Measurements from ENCODE around the gene GNG11.

The GNG11 gene

GRCh38 chr7:93957767-93958166, 36.2 kb downstream of the GNG11 start:
- ATAC-seq = no peak
- no peaks in the 10 kb centered on the region for H3K4me1 Mint-ChIP-seq
- DNase-seq (ENCODE audit: low spot score in 2 of 2) = no peak
- no peaks in the 10 kb centered on the region for H3K9me3 Mint-ChIP-seq
- no peaks in the 10 kb centered on the region for H3K36me3 Mint-ChIP-seq
- H3K27ac Mint-ChIP-seq = no peak overlapping the region
- no peak overlapping the region for H3K4me3 Mint-ChIP-seq

- ATAC-seq (no peak), DNase-seq (ENCODE audit: low spot score in 2 of 2) (no peak)
- Mint-ChIP-seq H3K36me3 (no peaks in the 10 kb centered on the region), H3K9me3 (no peaks in the 10 kb centered on the region), H3K27ac (no peak overlapping the region), H3K4me3 (no peak overlapping the region), H3K4me1 (no peaks in the 10 kb centered on the region)
Measured at GRCh38 chr7:93958216-93958615, 36.7 kb downstream of the GNG11 start.

GRCh38 chr7:93958651-93959050, 37.1 kb downstream of the GNG11 start:
- Mint-ChIP-seq H3K9me3 (no peaks in the 10 kb centered on the region), H3K36me3 (no peaks in the 10 kb centered on the region), H3K27ac (no peak overlapping the region), H3K4me3 (no peak overlapping the region), H3K4me1 (no peaks in the 10 kb centered on the region)
- ATAC-seq = no peak
- DNase-seq (ENCODE audit: low spot score in 2 of 2) = no peak

- no peak overlapping the region for H3K27ac Mint-ChIP-seq
- no peak for ATAC-seq
Measured at GRCh38 chr7:93960986-93961385, 39.5 kb downstream of the GNG11 start.

DNA sequence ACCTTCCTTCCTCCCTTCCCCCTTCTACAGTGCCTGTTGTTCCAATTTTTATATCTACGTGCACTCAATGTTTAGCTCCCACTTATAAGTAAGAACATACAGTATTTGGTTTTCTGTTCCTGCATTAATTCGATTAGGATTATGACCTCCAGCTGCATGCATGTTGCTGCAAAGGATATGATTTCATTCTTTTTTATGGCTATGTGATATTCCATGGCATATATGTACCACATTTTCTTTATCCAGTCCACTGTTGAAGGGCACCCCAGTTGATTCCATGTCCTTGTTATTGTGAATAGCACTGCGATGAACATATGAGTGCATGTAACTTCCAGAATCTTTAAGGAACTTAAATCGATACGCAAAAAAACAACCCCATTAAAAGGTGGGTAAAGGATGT, 42.7 kb downstream of the GNG11 start:
- Mint-ChIP-seq H3K36me3 (no peaks in the 10 kb centered on the region), H3K4me3 (no peak overlapping the region)

More at GRCh38 chr7:93960986-93961385, 39.5 kb downstream of the GNG11 start:
- no peaks in the 10 kb centered on the region for H3K9me3 Mint-ChIP-seq
- no peak overlapping the region for H3K4me3 Mint-ChIP-seq
- DNase-seq (ENCODE audit: low spot score in 2 of 2) = no peak
- no peaks in the 10 kb centered on the region for H3K36me3 Mint-ChIP-seq
- H3K4me1 Mint-ChIP-seq = no peaks in the 10 kb centered on the region

DNA sequence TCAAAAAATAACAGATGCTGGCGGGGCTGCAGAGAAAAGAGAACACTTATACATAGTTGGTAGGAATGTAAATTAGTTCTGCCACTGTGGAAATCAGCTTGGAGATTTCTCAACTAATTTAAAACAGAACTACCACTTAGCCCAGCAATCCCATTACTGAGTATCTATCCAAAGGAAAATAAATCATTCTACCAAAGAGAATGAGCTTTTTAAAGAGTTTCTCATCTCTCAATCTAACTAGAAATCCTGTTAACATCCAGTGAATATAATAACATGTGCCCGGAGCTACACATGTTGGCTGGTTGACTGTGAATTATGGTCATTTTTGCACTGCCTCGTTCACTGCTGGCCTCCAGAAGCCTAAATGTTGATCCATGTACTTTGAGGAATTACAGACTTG, 43.3 kb downstream of the GNG11 start:
- DNase-seq (ENCODE audit: low spot score in 2 of 2) = no peak
- no peak for ATAC-seq
- H3K4me1 Mint-ChIP-seq = no peaks in the 10 kb centered on the region
- H3K36me3 Mint-ChIP-seq = no peaks in the 10 kb centered on the region
- no peaks in the 10 kb centered on the region for H3K9me3 Mint-ChIP-seq
- no peak overlapping the region for H3K27ac Mint-ChIP-seq
- no peak overlapping the region for H3K4me3 Mint-ChIP-seq

More for the DNA sequence above, 42.7 kb downstream of the GNG11 start:
- Mint-ChIP-seq H3K4me1 (no peaks in the 10 kb centered on the region), H3K27ac (no peak overlapping the region), H3K9me3 (no peaks in the 10 kb centered on the region)
- ATAC-seq (no peak), DNase-seq (ENCODE audit: low spot score in 2 of 2) (no peak)

GRCh38 chr7:93968911-93969620, 47.5 kb downstream of the GNG11 start:
- Mint-ChIP-seq H3K4me3 (no peak overlapping the region), H3K27ac (no peak overlapping the region), H3K4me1 (no peaks in the 10 kb centered on the region), H3K9me3 (no peaks in the 10 kb centered on the region), H3K36me3 (no peaks in the 10 kb centered on the region)
- DNase-seq (ENCODE audit: low spot score in 2 of 2) = no peak
- no peak for ATAC-seq

DNA sequence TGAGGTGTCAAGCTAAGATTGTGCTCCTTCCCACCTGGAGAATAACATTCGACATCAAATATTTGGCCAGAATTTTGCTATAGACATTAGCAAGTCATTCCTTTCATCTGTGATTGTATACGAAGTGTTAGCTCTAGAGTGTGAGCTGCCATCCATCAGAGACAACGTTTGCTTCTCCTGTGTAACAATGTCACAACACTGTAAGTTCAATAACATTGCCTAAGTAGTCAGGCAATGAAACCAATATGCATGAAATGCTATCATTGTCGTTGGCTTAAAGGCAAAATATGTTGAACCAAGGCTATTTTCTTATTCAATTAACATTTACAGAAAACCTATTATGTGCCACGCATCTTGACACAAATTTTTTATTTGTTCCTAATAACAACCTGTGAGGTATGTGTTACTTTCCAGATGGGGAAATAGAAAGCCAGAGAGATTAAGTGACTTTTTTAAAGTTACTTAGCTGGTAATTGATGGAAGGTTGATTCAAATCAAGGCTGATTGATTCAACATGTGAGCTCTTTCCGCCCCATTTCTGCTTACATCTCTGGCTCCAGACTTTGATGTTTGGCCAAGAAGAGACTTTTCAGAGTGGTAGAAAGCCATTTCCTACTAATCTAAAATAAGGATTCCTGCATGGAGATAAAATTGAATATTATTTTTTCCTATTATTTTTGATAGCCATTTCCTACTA, 50.6 kb downstream of the GNG11 start:
- no peak overlapping the region for H3K27ac Mint-ChIP-seq
- H3K36me3 Mint-ChIP-seq = no peaks in the 10 kb centered on the region
- no peak for ATAC-seq
- H3K4me3 Mint-ChIP-seq = no peak overlapping the region
- no peaks in the 10 kb centered on the region for H3K4me1 Mint-ChIP-seq
- DNase-seq (ENCODE audit: low spot score in 2 of 2) = no peak
- no peaks in the 10 kb centered on the region for H3K9me3 Mint-ChIP-seq

DNA sequence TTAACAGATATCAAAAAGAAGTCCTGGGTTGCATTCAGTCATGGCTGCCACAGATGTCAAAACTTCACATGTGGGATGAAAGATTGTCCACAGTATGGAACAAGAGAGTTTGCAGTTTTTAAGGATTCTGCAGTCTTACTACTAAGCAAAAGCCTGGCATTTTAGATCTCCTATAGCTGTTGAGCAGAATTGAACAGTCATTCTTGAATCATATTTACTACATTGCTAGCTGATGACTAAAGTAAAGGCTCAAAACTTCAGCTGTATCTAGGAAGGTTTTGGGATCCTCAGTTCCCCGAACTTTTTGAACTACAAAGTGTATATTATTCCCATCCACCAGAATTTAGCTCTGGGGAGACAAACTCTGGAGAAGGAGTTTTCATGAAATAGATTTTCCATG, 51.6 kb downstream of the GNG11 start:
- Mint-ChIP-seq H3K9me3 (no peaks in the 10 kb centered on the region), H3K4me1 (no peaks in the 10 kb centered on the region), H3K27ac (no peak overlapping the region), H3K4me3 (no peak overlapping the region), H3K36me3 (no peaks in the 10 kb centered on the region)
- DNase-seq (ENCODE audit: low spot score in 2 of 2) (no peak), ATAC-seq (no peak)

DNA sequence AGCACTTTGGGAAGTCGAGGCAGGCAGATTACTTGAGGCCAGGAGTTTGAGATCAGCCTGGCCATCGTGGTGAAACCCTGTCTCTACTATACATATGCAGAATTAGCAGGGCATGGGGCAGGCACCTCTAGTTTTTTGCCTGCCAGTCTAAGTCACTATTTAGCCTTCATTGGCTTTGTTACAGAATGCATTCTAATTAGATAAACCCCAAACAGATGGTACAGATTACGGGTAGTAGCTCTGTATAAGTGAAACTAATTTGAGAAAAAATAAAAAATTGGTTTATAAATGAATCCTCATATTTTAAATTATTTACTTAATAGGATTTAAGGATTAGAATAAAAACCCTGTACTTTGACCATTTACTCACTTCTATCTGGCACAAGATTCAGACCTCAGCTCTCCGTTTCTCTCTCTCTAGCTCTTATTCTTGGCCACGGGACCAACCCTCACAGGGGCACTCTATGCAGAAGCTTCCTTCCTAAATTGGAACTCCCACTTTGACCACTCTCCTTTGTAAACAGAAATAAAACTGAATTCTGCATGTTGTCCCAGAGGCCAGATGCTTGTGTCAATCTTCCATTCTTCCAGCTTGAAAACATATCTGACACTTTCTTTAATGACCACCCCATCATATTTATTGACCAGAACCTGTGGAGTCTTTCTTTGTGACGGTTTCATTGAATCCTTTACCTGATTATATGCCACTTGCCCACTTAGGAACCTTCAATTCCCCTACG, 55.8 kb downstream of the GNG11 start:
- Mint-ChIP-seq H3K27ac (no peak overlapping the region), H3K4me3 (no peak overlapping the region), H3K36me3 (no peaks in the 10 kb centered on the region), H3K4me1 (peaks cover 14% of the 10 kb centered on the region), H3K9me3 (no peaks in the 10 kb centered on the region)
- ATAC-seq (no peak), DNase-seq (ENCODE audit: low spot score in 2 of 2) (no peak)

All from stimulated activated effector memory CD8-positive, alpha-beta T cell treated with anti-CD3 and anti-CD28 coated beads, Interleukin-12 subunit alpha, Interleukin-12 subunit beta, amount 100 ng/mL, for 72 hours (primary cell).